Caco-2 (cell line): ENCODE results near the gene TMEM156. TPM values are rescaled to one million over a fixed set of nuclear protein-coding genes. Genes with fewer than 3 reads are reported as not detected.

Experiments
- BruUV-seq: library from RNA; stranded (reverse); fragments of 400-500 nt; replicated peaks from 2 replicates; lab custom pipeline; 2021; lab: Mats Ljungman, UMichigan
- CTCF ChIA-PET: fragments of 300-600 bp; sonication (Branson Sonifier 250); formaldehyde crosslinking; loops from one replicate; lab custom pipeline; 2022; ENCODE audit warnings: antibody characterized with exemption; lab: Charles Lee
- POLR2A ChIA-PET: fragments of 300-600 bp; sonication (Branson Sonifier 250); formaldehyde crosslinking; loops from one replicate; lab custom pipeline; 2022; ENCODE audit warnings: antibody characterized with exemption; lab: Charles Lee
- DNase-seq, 2 experiments: peaks; one replicate each; pipeline versions ENCODE4 v3.0.0 to v3.0.0-alpha.2; 2020 to 2022
- H3K27me3 ChIP-seq: replicated peaks from 2 replicates; pipeline ENCODE4 v1.6.0; 2011; ENCODE audit warnings: low read length; ENCODE audit not compliant: control insufficient read depth, insufficient read depth
- H3K36me3 ChIP-seq: 2 replicates; pipeline ENCODE4 v1.5.1; 2011; ENCODE audit warnings: low read length; ENCODE audit not compliant: control insufficient read depth, insufficient read depth
- H3K4me1 ChIP-seq: fragments of 250-450 bp; sonication (Bioruptor Pico); 2 replicates; pipeline ENCODE4 v1.5.1; 2020; ENCODE audit warnings: mild to moderate bottlenecking
- H3K4me3 ChIP-seq: 2 replicates; pipeline ENCODE4 v1.5.1; 2011; ENCODE audit warnings: low read depth, mild to moderate bottlenecking, control low read depth, low read length
- H3K9me3 ChIP-seq: fragments of 250-450 bp; sonication (Bioruptor Pico); 2 replicates; pipeline ENCODE4 v1.5.1; 2020; ENCODE audit warnings: mild to moderate bottlenecking, moderate library complexity
- H3K27ac Mint-ChIP-seq: one replicate; pipeline ENCODE4 v1.8.0; 2022; ENCODE audit warnings: mixed read lengths; ENCODE audit not compliant: unreplicated experiment
- H3K27me3 Mint-ChIP-seq: one replicate; pipeline ENCODE4 v1.8.0; 2022; ENCODE audit warnings: mixed read lengths; ENCODE audit not compliant: insufficient read depth, unreplicated experiment
- H3K36me3 Mint-ChIP-seq: one replicate; pipeline ENCODE4 v1.8.0; 2022; ENCODE audit warnings: mild to moderate bottlenecking, mixed read lengths; ENCODE audit not compliant: insufficient read depth, unreplicated experiment
- H3K4me1 Mint-ChIP-seq: one replicate; pipeline ENCODE4 v1.8.0; 2022; ENCODE audit warnings: low read depth, mixed read lengths; ENCODE audit not compliant: unreplicated experiment
- H3K4me3 Mint-ChIP-seq: one replicate; pipeline ENCODE4 v1.8.0; 2022; ENCODE audit warnings: mild to moderate bottlenecking, moderate library complexity, mixed read lengths; ENCODE audit not compliant: unreplicated experiment
- H3K9me3 Mint-ChIP-seq: one replicate; pipeline ENCODE4 v1.8.0; 2022; ENCODE audit warnings: mixed read lengths; ENCODE audit not compliant: unreplicated experiment
- intact Hi-C: fragments of 100-400 bp; cut with micrococcal nuclease; formaldehyde crosslinking; loops from one replicate; pipeline ENCODE4 v1.10.0; 2022; ENCODE audit not compliant: unreplicated experiment
- total RNA-seq: library from RNA; stranded (reverse); gene quantifications from 2 replicates; pipeline ENCODE4 v1.2.3, GENCODE V29; 2022
- TF ChIP-seq, protein P1 (sequence below), 2 experiments: fragments of 200-600 bp in 1 of 2; IDR thresholded peaks; 1 replicate in 1 of 2; 2 replicates in 1 of 2; pipeline versions ENCODE4 v1.5.1 to v1.8.0; 2011 to 2022; ENCODE audit warnings: antibody characterized with exemption in 1 of 2, control low read depth in 1 of 2, inconsistent platforms in 1 of 2, low read depth in 1 of 2, low read length in 1 of 2, mild to moderate bottlenecking in 1 of 2, moderate library complexity in 1 of 2; ENCODE audit not compliant: insufficient read depth in 1 of 2, severe bottlenecking in 1 of 2, unreplicated experiment in 1 of 2

TMEM156 gene
- total RNA-seq, 1 experiment from 2014 or later, result not detected

- H3K27ac Mint-ChIP-seq, result no peak overlapping the region
- H3K27me3 Mint-ChIP-seq, result no peaks in the 10 kb centered on the region
- no TSS peak for BruUV-seq
- H3K9me3 Mint-ChIP-seq, result no peaks in the 10 kb centered on the region
- POLR2A ChIA-PET, result interaction anchor here (0.8 kb wide), 1 partner anchor 792 kb away, joined by 3 read pairs; no protein-coding TSS in a partner anchor
- no peaks in the 10 kb centered on the region for H3K36me3 ChIP-seq
- H3K27me3 ChIP-seq, result no peaks in the 10 kb centered on the region
- H3K36me3 Mint-ChIP-seq, result no peaks in the 10 kb centered on the region
- H3K9me3 ChIP-seq, result no peaks in the 10 kb centered on the region
- TF ChIP-seq, protein P1, sequence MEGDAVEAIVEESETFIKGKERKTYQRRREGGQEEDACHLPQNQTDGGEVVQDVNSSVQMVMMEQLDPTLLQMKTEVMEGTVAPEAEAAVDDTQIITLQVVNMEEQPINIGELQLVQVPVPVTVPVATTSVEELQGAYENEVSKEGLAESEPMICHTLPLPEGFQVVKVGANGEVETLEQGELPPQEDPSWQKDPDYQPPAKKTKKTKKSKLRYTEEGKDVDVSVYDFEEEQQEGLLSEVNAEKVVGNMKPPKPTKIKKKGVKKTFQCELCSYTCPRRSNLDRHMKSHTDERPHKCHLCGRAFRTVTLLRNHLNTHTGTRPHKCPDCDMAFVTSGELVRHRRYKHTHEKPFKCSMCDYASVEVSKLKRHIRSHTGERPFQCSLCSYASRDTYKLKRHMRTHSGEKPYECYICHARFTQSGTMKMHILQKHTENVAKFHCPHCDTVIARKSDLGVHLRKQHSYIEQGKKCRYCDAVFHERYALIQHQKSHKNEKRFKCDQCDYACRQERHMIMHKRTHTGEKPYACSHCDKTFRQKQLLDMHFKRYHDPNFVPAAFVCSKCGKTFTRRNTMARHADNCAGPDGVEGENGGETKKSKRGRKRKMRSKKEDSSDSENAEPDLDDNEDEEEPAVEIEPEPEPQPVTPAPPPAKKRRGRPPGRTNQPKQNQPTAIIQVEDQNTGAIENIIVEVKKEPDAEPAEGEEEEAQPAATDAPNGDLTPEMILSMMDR (IDR thresholded peaks at IDR 0.05; ENCODE audit: insufficient read depth in 1 of 2, low read depth in 1 of 2, low read length in 1 of 2, severe bottlenecking in 1 of 2, unreplicated experiment in 1 of 2), result no peak
- no peak overlapping the region for H3K4me3 ChIP-seq
- H3K4me3 Mint-ChIP-seq, result no peak overlapping the region
- H3K4me1 Mint-ChIP-seq, result no peaks in the 10 kb centered on the region
- CTCF ChIA-PET, result no interaction called here
- intact Hi-C loops, result no loop called here
- DNase-seq, result no peak
- no peaks in the 10 kb centered on the region for H3K4me1 ChIP-seq
Observed at GRCh38 chr4:38924353-38924752, 107.9 kb downstream of the TMEM156 start.

GRCh38 chr4:38923746-38924145 lies 108.5 kb downstream of the TMEM156 start:
- Histone ChIP-seq H3K36me3 (no peaks in the 10 kb centered on the region), H3K9me3 (no peaks in the 10 kb centered on the region), H3K27me3 (no peaks in the 10 kb centered on the region), H3K4me3 (no peak overlapping the region), H3K4me1 (no peaks in the 10 kb centered on the region)
- TF ChIP-seq, protein P1 (IDR thresholded peaks at IDR 0.05; ENCODE audit: insufficient read depth in 1 of 2, low read depth in 1 of 2, low read length in 1 of 2, severe bottlenecking in 1 of 2, unreplicated experiment in 1 of 2), result no peak
- ChIA-PET POLR2A (interaction anchor here (0.8 kb wide), 1 partner anchor 791 kb away, joined by 3 read pairs; no protein-coding TSS in a partner anchor), CTCF (no interaction called here)
- no peak for DNase-seq
- Mint-ChIP-seq H3K27me3 (no peaks in the 10 kb centered on the region), H3K4me1 (no peaks in the 10 kb centered on the region), H3K9me3 (no peaks in the 10 kb centered on the region), H3K4me3 (no peak overlapping the region), H3K27ac (no peak overlapping the region), H3K36me3 (no peaks in the 10 kb centered on the region)
- intact Hi-C loops, result no loop called here
- BruUV-seq, result no TSS peak

GRCh38 chr4:38921151-38921550 lies 111.1 kb downstream of the TMEM156 start:
- Mint-ChIP-seq H3K27ac (no peak overlapping the region), H3K36me3 (no peaks in the 10 kb centered on the region), H3K4me1 (no peaks in the 10 kb centered on the region), H3K4me3 (no peak overlapping the region), H3K9me3 (no peaks in the 10 kb centered on the region), H3K27me3 (no peaks in the 10 kb centered on the region)
- Histone ChIP-seq H3K4me1 (no peaks in the 10 kb centered on the region), H3K9me3 (no peaks in the 10 kb centered on the region), H3K36me3 (no peaks in the 10 kb centered on the region), H3K27me3 (no peaks in the 10 kb centered on the region), H3K4me3 (no peak overlapping the region)
- BruUV-seq, result no TSS peak
- TF ChIP-seq, protein P1 (IDR thresholded peaks at IDR 0.05; ENCODE audit: insufficient read depth in 1 of 2, low read depth in 1 of 2, low read length in 1 of 2, severe bottlenecking in 1 of 2, unreplicated experiment in 1 of 2), result no peak
- ChIA-PET POLR2A (no interaction called here), CTCF (no interaction called here)
- no peak for DNase-seq
- intact Hi-C loops, result no loop called here
